HG03432 (cell line): ENCODE results near the gene VWA8.
"Not testable (repeated sequence)": the region's sequence is repeated elsewhere in the genome, so short reads cannot be mapped to it uniquely, and the experiment has no call there.

ENCODE experiments used
- ATAC-seq: cut with Tn5 transposase; IDR thresholded peaks from one replicate; pipeline ENCODE4 v1.9.1; 2021; ENCODE audit warnings: mild to moderate bottlenecking, moderate library complexity; ENCODE audit not compliant: unreplicated experiment

Gene VWA8

GRCh38 chr13:41811588-41812021 lies 149.3 kb downstream of the VWA8 start:
- peak; percentile 60 for ATAC-seq

GRCh38 chr13:41809962-41810361 lies 150.9 kb downstream of the VWA8 start:
- no peak for ATAC-seq

GRCh38 chr13:41803445-41803735 lies 157.5 kb downstream of the VWA8 start:
- ATAC-seq, result not testable (repeated sequence)

- ATAC-seq, result no peak
These were observed 158.0 kb downstream of the VWA8 start for GRCh38 chr13:41802684-41803444.

GRCh38 chr13:41802043-41802683 lies 158.7 kb downstream of the VWA8 start:
- ATAC-seq, result no peak

- no peak for ATAC-seq
These were observed 169.9 kb downstream of the VWA8 start for GRCh38 chr13:41791056-41791455.

- no peak for ATAC-seq
These were observed 172.4 kb downstream of the VWA8 start for GRCh38 chr13:41788552-41788951.

GRCh38 chr13:41785402-41786172 lies 175.3 kb downstream of the VWA8 start:
- no peak for ATAC-seq

- no peak for ATAC-seq
These were observed 178.8 kb downstream of the VWA8 start for GRCh38 chr13:41782086-41782485.

- ATAC-seq, result no peak
These were observed 179.9 kb downstream of the VWA8 start for GRCh38 chr13:41780715-41781706.

- no peak for ATAC-seq
These were observed 185.7 kb downstream of the VWA8 start for GRCh38 chr13:41775251-41775650.

- ATAC-seq, result no peak
These were observed 186.2 kb downstream of the VWA8 start for GRCh38 chr13:41774605-41775218.

GRCh38 chr13:41767801-41768200 lies 193.1 kb downstream of the VWA8 start:
- ATAC-seq, result no peak

GRCh38 chr13:41766439-41766838 lies 194.5 kb downstream of the VWA8 start:
- no peak for ATAC-seq

GRCh38 chr13:41765813-41766212 lies 195.1 kb downstream of the VWA8 start:
- no peak for ATAC-seq

- no peak for ATAC-seq
These were observed 195.9 kb downstream of the VWA8 start for GRCh38 chr13:41765020-41765419.

- no peak for ATAC-seq
These were observed 196.4 kb downstream of the VWA8 start for GRCh38 chr13:41764558-41764957.

- ATAC-seq, result no peak
These were observed 197.1 kb downstream of the VWA8 start for GRCh38 chr13:41763782-41764181.

- no peak for ATAC-seq
These were observed 198.1 kb downstream of the VWA8 start for GRCh38 chr13:41762796-41763195.

GRCh38 chr13:41756198-41756880 lies 204.6 kb downstream of the VWA8 start:
- no peak for ATAC-seq
